SK-N-SH treated with all-trans-retinoic acid at 6 μM for 48 hours (cell line): ENCODE data around the gene CA7.

Source experiments
- ATAC-seq: fragments of 200-7000 bp; cut with Tn5 transposase; 3 replicates; pipeline ENCODE4 v1.9.1; 2020; ENCODE audit warnings: mild to moderate bottlenecking, moderate library complexity
- ARNTL ChIP-seq: fragments of 450-650 bp; formaldehyde crosslinking; IDR thresholded peaks from 2 replicates; pipeline ENCODE4 v1.5.0; 2020; ENCODE audit warnings: low read depth, mild to moderate bottlenecking, moderate library complexity, borderline replicate concordance
- BACH2 ChIP-seq: fragments of 250-450 bp; sonication (Bioruptor Pico); IDR thresholded peaks from 2 replicates; pipeline ENCODE4 v1.9.0; 2021; ENCODE audit warnings: mild to moderate bottlenecking, borderline replicate concordance
- ESRRG ChIP-seq: fragments of 250-450 bp; sonication (Bioruptor Pico); IDR thresholded peaks from 2 replicates; pipeline ENCODE4 v1.6.1; 2021; ENCODE audit warnings: mild to moderate bottlenecking
- ISL1 ChIP-seq: fragments of 250-450 bp; sonication (Bioruptor Pico); IDR thresholded peaks from 2 replicates; pipeline ENCODE4 v2.1.2; 2022; ENCODE audit warnings: mild to moderate bottlenecking, moderate library complexity
- OSR1 ChIP-seq: fragments of 250-450 bp; sonication (Bioruptor Pico); IDR thresholded peaks from 2 replicates; pipeline ENCODE4 v1.8.0; 2022; ENCODE audit warnings: moderate library complexity, mild to moderate bottlenecking, inconsistent platforms
- RARB ChIP-seq: fragments of 250-450 bp; sonication (Bioruptor Pico); IDR thresholded peaks from 2 replicates; pipeline ENCODE4 v1.8.0; 2021; ENCODE audit warnings: mild to moderate bottlenecking, moderate library complexity
- SNAI2 ChIP-seq: fragments of 250-450 bp; sonication (Bioruptor Pico); IDR thresholded peaks from 2 replicates; pipeline ENCODE4 v1.5.0; 2020; ENCODE audit warnings: mild to moderate bottlenecking, moderate library complexity
- TCF4 ChIP-seq: fragments of 250-450 bp; sonication (Bioruptor Pico); IDR thresholded peaks from 2 replicates; pipeline ENCODE4 v1.8.0; 2021; ENCODE audit warnings: mild to moderate bottlenecking, moderate library complexity, borderline replicate concordance
- TOX ChIP-seq: fragments of 250-450 bp; sonication (Bioruptor Pico); IDR thresholded peaks from 2 replicates; pipeline ENCODE4 v1.8.0; 2021; ENCODE audit warnings: mild to moderate bottlenecking, moderate library complexity, borderline replicate concordance
- ZC3H10 ChIP-seq: fragments of 250-450 bp; sonication (Bioruptor Pico); IDR thresholded peaks from 2 replicates; pipeline ENCODE4 v1.5.1; 2021; ENCODE audit warnings: mild to moderate bottlenecking, moderate library complexity
- ZFP3 ChIP-seq: fragments of 250-450 bp; sonication (Bioruptor Pico); IDR thresholded peaks from 2 replicates; pipeline ENCODE4 v1.5.0; 2020; ENCODE audit warnings: mild to moderate bottlenecking, moderate library complexity
- ZFP30 ChIP-seq: fragments of 450-650 bp; formaldehyde crosslinking; IDR thresholded peaks from 2 replicates; pipeline ENCODE4 v1.5.0; 2022; ENCODE audit warnings: mild to moderate bottlenecking, moderate library complexity
- ZNF70 ChIP-seq: fragments of 450-650 bp; formaldehyde crosslinking; IDR thresholded peaks from 2 replicates; pipeline ENCODE4 v1.5.0; 2020; ENCODE audit warnings: mild to moderate bottlenecking, moderate library complexity
- ZNF8 ChIP-seq: fragments of 450-650 bp; formaldehyde crosslinking; IDR thresholded peaks from 2 replicates; pipeline ENCODE4 v1.5.0; 2020; ENCODE audit warnings: mild to moderate bottlenecking, moderate library complexity
- TF ChIP-seq, protein P1 (sequence below): fragments of 250-450 bp; sonication (Bioruptor Pico); IDR thresholded peaks from 2 replicates; pipeline ENCODE4 v1.8.0; 2020; ENCODE audit warnings: mild to moderate bottlenecking, moderate library complexity, borderline replicate concordance
- TF ChIP-seq, protein P2 (sequence below): fragments of 250-450 bp; sonication (Bioruptor Pico); IDR thresholded peaks from 2 replicates; pipeline ENCODE4 v1.8.0; 2021; ENCODE audit warnings: low read depth, mild to moderate bottlenecking, moderate library complexity, borderline replicate concordance
- TF ChIP-seq, protein P3 (sequence below): fragments of 250-450 bp; sonication (Bioruptor Pico); IDR thresholded peaks from 2 replicates; pipeline ENCODE4 v1.5.1; 2021; ENCODE audit warnings: mild to moderate bottlenecking, moderate library complexity
- TF ChIP-seq, protein P4 (sequence below): fragments of 250-450 bp; sonication (Bioruptor Pico); IDR thresholded peaks from 2 replicates; pipeline ENCODE4 v1.5.1; 2020; ENCODE audit warnings: low read depth, mild to moderate bottlenecking, moderate library complexity
- TF ChIP-seq, protein P5 (sequence below): fragments of 250-450 bp; sonication (Bioruptor Pico); IDR thresholded peaks from 2 replicates; pipeline ENCODE4 v1.5.0; 2020; ENCODE audit warnings: mild to moderate bottlenecking, moderate library complexity

CA7 gene

DNA sequence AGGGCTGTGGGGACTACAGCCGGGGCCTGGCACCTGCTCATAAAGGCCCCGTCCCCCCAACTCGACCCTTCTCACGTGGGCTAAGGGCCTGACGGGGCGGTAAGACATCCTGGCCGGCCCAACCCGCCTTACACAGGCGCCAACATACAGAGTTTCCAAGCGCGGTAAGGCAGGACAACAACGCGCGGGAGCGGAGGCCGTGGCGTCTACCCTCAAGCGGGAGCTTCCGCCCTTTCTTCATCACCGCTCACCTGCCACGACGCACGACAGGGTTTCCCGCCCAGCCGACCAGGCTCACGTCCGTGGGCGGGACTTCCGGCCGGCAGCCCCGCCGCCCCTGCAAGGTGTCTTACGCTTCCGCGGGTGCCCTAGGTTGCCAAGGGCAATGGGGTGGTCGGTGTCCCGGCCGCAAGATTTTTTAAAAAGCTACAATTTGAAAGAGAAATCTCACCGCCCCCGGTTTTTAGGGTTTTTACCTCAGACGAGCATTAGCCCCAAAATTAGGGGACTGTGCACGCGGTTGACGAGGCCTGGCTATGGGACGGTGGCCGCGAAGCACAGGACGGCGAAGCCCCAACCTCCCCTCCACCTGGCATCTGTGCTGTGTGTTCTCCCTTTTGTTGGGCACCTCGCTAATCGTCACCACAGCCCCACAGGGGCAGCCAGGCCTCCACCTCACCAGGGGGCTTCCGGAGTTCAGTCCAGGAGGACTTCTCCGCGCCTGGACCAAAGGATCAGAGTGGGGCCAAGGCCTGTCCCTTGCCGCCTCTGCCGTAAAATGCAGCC, 42.7 kb upstream of the CA7 start, which contains the start of gene TERB1:
TSS of gene TERB1 (minus strand) at position 265 of the 786 bp plus-strand sequence. CDS start 4,786 bp downstream, outside the sequence.
- ATAC-seq, result no peak
- TF ChIP-seq SNAI2 (CRISPR knock-in tag), result no peak
- TF ChIP-seq, protein P1, sequence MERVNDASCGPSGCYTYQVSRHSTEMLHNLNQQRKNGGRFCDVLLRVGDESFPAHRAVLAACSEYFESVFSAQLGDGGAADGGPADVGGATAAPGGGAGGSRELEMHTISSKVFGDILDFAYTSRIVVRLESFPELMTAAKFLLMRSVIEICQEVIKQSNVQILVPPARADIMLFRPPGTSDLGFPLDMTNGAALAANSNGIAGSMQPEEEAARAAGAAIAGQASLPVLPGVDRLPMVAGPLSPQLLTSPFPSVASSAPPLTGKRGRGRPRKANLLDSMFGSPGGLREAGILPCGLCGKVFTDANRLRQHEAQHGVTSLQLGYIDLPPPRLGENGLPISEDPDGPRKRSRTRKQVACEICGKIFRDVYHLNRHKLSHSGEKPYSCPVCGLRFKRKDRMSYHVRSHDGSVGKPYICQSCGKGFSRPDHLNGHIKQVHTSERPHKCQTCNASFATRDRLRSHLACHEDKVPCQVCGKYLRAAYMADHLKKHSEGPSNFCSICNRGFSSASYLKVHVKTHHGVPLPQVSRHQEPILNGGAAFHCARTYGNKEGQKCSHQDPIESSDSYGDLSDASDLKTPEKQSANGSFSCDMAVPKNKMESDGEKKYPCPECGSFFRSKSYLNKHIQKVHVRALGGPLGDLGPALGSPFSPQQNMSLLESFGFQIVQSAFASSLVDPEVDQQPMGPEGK, result no peak
- TF ChIP-seq ZNF70 (CRISPR knock-in tag), result no peak
- TF ChIP-seq, protein P2, sequence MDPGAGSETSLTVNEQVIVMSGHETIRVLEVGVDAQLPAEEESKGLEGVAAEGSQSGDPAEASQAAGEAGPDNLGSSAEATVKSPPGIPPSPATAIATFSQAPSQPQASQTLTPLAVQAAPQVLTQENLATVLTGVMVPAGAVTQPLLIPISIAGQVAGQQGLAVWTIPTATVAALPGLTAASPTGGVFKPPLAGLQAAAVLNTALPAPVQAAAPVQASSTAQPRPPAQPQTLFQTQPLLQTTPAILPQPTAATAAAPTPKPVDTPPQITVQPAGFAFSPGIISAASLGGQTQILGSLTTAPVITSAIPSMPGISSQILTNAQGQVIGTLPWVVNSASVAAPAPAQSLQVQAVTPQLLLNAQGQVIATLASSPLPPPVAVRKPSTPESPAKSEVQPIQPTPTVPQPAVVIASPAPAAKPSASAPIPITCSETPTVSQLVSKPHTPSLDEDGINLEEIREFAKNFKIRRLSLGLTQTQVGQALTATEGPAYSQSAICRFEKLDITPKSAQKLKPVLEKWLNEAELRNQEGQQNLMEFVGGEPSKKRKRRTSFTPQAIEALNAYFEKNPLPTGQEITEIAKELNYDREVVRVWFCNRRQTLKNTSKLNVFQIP (CRISPR knock-in tag), result no peak
- TF ChIP-seq, protein P3, sequence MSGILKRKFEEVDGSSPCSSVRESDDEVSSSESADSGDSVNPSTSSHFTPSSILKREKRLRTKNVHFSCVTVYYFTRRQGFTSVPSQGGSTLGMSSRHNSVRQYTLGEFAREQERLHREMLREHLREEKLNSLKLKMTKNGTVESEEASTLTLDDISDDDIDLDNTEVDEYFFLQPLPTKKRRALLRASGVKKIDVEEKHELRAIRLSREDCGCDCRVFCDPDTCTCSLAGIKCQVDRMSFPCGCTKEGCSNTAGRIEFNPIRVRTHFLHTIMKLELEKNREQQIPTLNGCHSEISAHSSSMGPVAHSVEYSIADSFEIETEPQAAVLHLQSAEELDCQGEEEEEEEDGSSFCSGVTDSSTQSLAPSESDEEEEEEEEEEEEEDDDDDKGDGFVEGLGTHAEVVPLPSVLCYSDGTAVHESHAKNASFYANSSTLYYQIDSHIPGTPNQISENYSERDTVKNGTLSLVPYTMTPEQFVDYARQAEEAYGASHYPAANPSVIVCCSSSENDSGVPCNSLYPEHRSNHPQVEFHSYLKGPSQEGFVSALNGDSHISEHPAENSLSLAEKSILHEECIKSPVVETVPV (CRISPR knock-in tag), result no peak
- TF ChIP-seq, protein P4, sequence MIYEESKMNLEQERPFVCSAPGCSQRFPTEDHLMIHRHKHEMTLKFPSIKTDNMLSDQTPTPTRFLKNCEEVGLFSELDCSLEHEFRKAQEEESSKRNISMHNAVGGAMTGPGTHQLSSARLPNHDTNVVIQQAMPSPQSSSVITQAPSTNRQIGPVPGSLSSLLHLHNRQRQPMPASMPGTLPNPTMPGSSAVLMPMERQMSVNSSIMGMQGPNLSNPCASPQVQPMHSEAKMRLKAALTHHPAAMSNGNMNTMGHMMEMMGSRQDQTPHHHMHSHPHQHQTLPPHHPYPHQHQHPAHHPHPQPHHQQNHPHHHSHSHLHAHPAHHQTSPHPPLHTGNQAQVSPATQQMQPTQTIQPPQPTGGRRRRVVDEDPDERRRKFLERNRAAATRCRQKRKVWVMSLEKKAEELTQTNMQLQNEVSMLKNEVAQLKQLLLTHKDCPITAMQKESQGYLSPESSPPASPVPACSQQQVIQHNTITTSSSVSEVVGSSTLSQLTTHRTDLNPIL (CRISPR knock-in tag), result no peak
- no peak for TF ChIP-seq ARNTL
- TF ChIP-seq ISL1 (CRISPR knock-in tag), result no peak
- no peak for TF ChIP-seq ZC3H10 (CRISPR knock-in tag)
- TF ChIP-seq ZFP30, result no peak
- TF ChIP-seq TCF4 (CRISPR knock-in tag), result no peak
- TF ChIP-seq RARB, result no peak
- TF ChIP-seq ZNF8 (CRISPR knock-in tag), result no peak
- no peak for TF ChIP-seq ZFP3
- TF ChIP-seq OSR1, result no peak
- TF ChIP-seq BACH2 (CRISPR knock-in tag), result no peak

DNA sequence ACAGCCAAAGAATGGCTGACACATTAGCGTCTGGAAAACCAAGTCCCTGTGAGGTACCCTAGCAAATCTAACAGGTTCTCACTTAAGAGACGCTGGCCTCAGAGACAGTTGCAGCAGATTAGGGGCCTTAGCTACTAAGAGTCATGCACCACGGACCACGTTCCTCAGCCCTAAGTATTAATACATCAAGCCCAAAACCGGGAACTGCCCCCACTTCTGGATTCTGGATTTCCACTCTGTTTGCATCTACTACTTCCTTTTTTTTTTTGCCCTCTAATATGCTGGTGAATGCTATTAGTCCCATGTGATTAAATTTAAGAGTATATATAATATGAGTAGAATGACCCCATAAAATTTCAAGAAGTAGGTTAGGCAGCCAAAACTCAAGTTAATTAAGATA, 42.1 kb upstream of the CA7 start:
- TF ChIP-seq, protein P2 (CRISPR knock-in tag), result no peak
- TF ChIP-seq OSR1 (no peak), BACH2 (CRISPR knock-in tag) (no peak)
- TF ChIP-seq, all 23 proteins: peak for 0
- no peak for ATAC-seq

DNA sequence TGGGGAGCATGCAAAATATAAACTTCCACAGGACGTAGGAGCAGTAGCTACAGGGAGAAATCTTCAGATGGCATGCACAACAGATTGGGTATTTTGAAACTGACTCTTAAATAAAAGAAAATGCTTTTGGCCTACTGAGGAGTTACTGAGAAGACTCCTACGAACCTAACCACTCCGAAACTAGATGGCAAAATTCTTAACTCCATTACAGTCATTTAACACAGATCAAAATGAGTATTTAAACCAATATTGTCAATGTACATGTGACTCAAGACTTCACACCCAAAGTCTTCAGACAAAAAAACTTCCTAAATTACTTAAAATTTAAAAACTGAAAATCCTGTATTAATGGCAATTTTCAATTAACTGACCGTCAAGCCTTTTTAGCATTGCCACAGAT, 34.4 kb upstream of the CA7 start:
- no peak for ATAC-seq
- no peak for TF ChIP-seq TCF4 (CRISPR knock-in tag)
- no peak for TF ChIP-seq SNAI2 (CRISPR knock-in tag)
- TF ChIP-seq, protein P3 (CRISPR knock-in tag), result no peak
- no peak for TF ChIP-seq OSR1
- TF ChIP-seq ZNF8 (CRISPR knock-in tag), result no peak
- TF ChIP-seq ARNTL, result no peak
- no peak for TF ChIP-seq ISL1 (CRISPR knock-in tag)
- no peak for TF ChIP-seq ZNF70 (CRISPR knock-in tag)
- TF ChIP-seq ESRRG (CRISPR knock-in tag), result no peak
- TF ChIP-seq ZFP3, result no peak
- TF ChIP-seq, protein P5, sequence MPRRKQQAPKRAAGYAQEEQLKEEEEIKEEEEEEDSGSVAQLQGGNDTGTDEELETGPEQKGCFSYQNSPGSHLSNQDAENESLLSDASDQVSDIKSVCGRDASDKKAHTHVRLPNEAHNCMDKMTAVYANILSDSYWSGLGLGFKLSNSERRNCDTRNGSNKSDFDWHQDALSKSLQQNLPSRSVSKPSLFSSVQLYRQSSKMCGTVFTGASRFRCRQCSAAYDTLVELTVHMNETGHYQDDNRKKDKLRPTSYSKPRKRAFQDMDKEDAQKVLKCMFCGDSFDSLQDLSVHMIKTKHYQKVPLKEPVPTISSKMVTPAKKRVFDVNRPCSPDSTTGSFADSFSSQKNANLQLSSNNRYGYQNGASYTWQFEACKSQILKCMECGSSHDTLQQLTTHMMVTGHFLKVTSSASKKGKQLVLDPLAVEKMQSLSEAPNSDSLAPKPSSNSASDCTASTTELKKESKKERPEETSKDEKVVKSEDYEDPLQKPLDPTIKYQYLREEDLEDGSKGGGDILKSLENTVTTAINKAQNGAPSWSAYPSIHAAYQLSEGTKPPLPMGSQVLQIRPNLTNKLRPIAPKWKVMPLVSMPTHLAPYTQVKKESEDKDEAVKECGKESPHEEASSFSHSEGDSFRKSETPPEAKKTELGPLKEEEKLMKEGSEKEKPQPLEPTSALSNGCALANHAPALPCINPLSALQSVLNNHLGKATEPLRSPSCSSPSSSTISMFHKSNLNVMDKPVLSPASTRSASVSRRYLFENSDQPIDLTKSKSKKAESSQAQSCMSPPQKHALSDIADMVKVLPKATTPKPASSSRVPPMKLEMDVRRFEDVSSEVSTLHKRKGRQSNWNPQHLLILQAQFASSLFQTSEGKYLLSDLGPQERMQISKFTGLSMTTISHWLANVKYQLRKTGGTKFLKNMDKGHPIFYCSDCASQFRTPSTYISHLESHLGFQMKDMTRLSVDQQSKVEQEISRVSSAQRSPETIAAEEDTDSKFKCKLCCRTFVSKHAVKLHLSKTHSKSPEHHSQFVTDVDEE (CRISPR knock-in tag), result no peak
- TF ChIP-seq TOX (CRISPR knock-in tag), result no peak
- no peak for TF ChIP-seq BACH2 (CRISPR knock-in tag)
